Panc1 (cell line): Measurements from ENCODE around the gene AKT1S1.

Experiments used
- POLR2AphosphoS5 ChIP-seq: IDR thresholded peaks from 2 replicates; pipeline ENCODE4 v1.6.1; 2012; ENCODE audit warnings: mild to moderate bottlenecking, low read depth, low read length, moderate library complexity
- SIN3A ChIP-seq: IDR thresholded peaks from 2 replicates; pipeline ENCODE4 v1.6.1; 2012; ENCODE audit warnings: low read depth, mild to moderate bottlenecking, low read length, moderate library complexity, borderline replicate concordance; ENCODE audit not compliant: insufficient read depth
- TCF7L2 ChIP-seq: IDR thresholded peaks from 2 replicates; pipeline ENCODE4 v1.6.1; 2011; ENCODE audit warnings: mild to moderate bottlenecking, low read depth, low read length, inconsistent platforms
- TF ChIP-seq, protein P1 (sequence below): fragments of 450-650 bp; IDR thresholded peaks from 2 replicates; pipeline ENCODE4 v1.5.1; 2017; ENCODE audit warnings: mild to moderate bottlenecking
- TF ChIP-seq, protein P2 (sequence below), 2 experiments: IDR thresholded peaks; 2 replicates each; pipeline ENCODE4 v1.6.1; 2011 to 2012; ENCODE audit warnings: low read depth in 2 of 2, control low read depth in 1 of 2, low read length in 1 of 2, mild to moderate bottlenecking in 1 of 2, moderate library complexity in 1 of 2; ENCODE audit not compliant: insufficient read depth in 1 of 2

DNA sequence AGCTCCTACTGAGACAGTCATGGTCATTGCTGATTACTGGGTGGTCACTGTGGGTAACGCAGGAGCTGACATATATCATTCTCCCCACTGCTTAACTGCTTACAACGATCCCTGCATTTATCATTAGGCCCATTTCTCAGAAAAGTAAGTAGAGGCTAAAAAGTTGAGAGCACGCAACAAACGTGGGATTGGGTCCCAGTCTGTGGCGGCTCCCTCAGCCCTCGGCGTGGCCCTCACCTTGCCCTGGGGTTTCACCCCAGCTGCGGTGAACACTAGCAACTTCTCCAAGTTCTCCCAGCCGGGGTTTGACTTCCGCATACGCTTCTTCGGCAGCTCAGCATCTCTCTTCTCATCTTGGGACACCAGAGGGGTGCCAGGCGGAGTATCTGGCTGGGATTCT, 12.3 kb downstream of the AKT1S1 start:
- TF ChIP-seq, protein P1, sequence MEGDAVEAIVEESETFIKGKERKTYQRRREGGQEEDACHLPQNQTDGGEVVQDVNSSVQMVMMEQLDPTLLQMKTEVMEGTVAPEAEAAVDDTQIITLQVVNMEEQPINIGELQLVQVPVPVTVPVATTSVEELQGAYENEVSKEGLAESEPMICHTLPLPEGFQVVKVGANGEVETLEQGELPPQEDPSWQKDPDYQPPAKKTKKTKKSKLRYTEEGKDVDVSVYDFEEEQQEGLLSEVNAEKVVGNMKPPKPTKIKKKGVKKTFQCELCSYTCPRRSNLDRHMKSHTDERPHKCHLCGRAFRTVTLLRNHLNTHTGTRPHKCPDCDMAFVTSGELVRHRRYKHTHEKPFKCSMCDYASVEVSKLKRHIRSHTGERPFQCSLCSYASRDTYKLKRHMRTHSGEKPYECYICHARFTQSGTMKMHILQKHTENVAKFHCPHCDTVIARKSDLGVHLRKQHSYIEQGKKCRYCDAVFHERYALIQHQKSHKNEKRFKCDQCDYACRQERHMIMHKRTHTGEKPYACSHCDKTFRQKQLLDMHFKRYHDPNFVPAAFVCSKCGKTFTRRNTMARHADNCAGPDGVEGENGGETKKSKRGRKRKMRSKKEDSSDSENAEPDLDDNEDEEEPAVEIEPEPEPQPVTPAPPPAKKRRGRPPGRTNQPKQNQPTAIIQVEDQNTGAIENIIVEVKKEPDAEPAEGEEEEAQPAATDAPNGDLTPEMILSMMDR: no peak
- TF ChIP-seq POLR2AphosphoS5 (no peak), SIN3A (no peak), TCF7L2 (no peak)
- TF ChIP-seq, protein P2, sequence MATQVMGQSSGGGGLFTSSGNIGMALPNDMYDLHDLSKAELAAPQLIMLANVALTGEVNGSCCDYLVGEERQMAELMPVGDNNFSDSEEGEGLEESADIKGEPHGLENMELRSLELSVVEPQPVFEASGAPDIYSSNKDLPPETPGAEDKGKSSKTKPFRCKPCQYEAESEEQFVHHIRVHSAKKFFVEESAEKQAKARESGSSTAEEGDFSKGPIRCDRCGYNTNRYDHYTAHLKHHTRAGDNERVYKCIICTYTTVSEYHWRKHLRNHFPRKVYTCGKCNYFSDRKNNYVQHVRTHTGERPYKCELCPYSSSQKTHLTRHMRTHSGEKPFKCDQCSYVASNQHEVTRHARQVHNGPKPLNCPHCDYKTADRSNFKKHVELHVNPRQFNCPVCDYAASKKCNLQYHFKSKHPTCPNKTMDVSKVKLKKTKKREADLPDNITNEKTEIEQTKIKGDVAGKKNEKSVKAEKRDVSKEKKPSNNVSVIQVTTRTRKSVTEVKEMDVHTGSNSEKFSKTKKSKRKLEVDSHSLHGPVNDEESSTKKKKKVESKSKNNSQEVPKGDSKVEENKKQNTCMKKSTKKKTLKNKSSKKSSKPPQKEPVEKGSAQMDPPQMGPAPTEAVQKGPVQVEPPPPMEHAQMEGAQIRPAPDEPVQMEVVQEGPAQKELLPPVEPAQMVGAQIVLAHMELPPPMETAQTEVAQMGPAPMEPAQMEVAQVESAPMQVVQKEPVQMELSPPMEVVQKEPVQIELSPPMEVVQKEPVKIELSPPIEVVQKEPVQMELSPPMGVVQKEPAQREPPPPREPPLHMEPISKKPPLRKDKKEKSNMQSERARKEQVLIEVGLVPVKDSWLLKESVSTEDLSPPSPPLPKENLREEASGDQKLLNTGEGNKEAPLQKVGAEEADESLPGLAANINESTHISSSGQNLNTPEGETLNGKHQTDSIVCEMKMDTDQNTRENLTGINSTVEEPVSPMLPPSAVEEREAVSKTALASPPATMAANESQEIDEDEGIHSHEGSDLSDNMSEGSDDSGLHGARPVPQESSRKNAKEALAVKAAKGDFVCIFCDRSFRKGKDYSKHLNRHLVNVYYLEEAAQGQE (IDR thresholded peaks at IDR 0.05; ENCODE audit: insufficient read depth in 1 of 2, low read depth in 2 of 2, low read length in 1 of 2): no peak
